Measurements from ENCODE around the gene PDE8A. TPM values are rescaled to one million over a fixed set of nuclear protein-coding genes. Genes with fewer than 3 reads are reported as not detected.

The PDE8A gene
- total RNA-seq, 3 donors from 2014 or later, result 45.1 to 60.5 (median 58.3) TPM

DNA sequence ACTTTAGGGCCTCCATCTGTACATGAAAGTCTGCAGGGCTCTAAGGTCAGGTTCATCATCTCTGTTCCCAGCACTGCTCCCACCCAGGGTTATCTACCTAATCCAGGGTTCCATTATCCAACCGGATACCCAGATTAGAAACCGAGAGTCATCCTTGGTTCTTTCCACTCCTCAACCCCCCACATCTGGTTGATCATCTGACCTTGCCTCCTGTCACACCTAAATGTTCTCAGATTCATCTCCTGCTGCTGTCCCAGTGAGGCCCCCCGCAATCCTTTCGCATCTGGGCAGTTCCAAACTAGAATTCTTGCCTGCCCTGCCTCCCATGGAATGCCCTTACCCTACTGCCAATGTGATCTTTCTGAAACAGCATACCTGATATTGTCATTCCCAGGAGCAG is 136.5 kb downstream of the PDE8A start:
- H3K36me3 ChIP-seq, result no peaks in the 10 kb centered on the region
- H3K27me3 ChIP-seq, result no peaks in the 10 kb centered on the region
- TF ChIP-seq POLR2A (IDR thresholded peaks at IDR 0.05), result no peak
- no peak for TF ChIP-seq CTCF (IDR thresholded peaks at IDR 0.05)
- TF ChIP-seq POLR2AphosphoS5 (IDR thresholded peaks at IDR 0.05), result no peak
- H3K4me3 ChIP-seq, result no peak overlapping the region
- intact Hi-C loops (cut with DNase I; ENCODE audit: low total_unique reads), result no loop called here
- DNase-seq (ENCODE audit: low spot score in 2 of 2), result no peak
- H3K9me3 ChIP-seq, result no peaks in the 10 kb centered on the region
- no peaks in the 10 kb centered on the region for H3K4me1 ChIP-seq
- no peak overlapping the region for H3K27ac ChIP-seq

DNA sequence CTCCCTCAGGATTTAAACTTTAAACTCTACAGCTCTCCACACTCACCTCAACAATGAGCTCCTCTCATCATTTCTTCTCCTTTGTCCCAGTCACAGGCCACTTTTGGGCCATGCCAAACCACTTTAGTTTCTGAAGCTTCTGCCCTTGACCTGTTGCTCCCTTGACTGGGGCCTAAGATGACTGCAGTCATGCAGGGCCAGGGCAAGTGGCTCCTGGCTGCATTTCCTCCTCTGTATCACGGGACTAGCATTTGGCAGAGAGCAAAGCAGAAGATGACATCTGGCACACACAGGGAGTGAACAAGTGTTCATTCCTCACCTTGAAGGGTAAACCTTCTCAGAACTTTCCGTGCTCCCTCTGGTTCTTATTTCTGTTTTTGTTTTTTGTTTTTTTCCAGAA is 136.9 kb downstream of the PDE8A start:
- H3K27ac ChIP-seq, result no peak overlapping the region
- no peaks in the 10 kb centered on the region for H3K27me3 ChIP-seq
- H3K9me3 ChIP-seq, result no peaks in the 10 kb centered on the region
- TF ChIP-seq POLR2A (IDR thresholded peaks at IDR 0.05) (no peak), CTCF (IDR thresholded peaks at IDR 0.05) (no peak)
- H3K36me3 ChIP-seq, result no peaks in the 10 kb centered on the region
- no peak for DNase-seq (ENCODE audit: low spot score in 2 of 2)
- no peak overlapping the region for H3K4me3 ChIP-seq
- intact Hi-C loops (cut with DNase I; ENCODE audit: low total_unique reads), result no loop called here
- H3K4me1 ChIP-seq, result no peaks in the 10 kb centered on the region

GRCh38 chr15:85120351-85121113 is 138.9 kb downstream of the PDE8A start:
- H3K9me3 ChIP-seq, result no peaks in the 10 kb centered on the region
- H3K36me3 ChIP-seq, result no peaks in the 10 kb centered on the region
- no peaks in the 10 kb centered on the region for H3K4me1 ChIP-seq
- no peaks in the 10 kb centered on the region for H3K27me3 ChIP-seq
- TF ChIP-seq POLR2AphosphoS5 (IDR thresholded peaks at IDR 0.05), result no peak
- TF ChIP-seq POLR2A (IDR thresholded peaks at IDR 0.05), result no peak
- no peak for TF ChIP-seq CTCF (IDR thresholded peaks at IDR 0.05)
- H3K4me3 ChIP-seq, result no peak overlapping the region
- no peak overlapping the region for H3K27ac ChIP-seq
- intact Hi-C loops (cut with DNase I; ENCODE audit: low total_unique reads), result no loop called here
- DNase-seq (ENCODE audit: low spot score in 2 of 2), result no peak

- no peaks in the 10 kb centered on the region for H3K36me3 ChIP-seq
- H3K4me3 ChIP-seq, result no peak overlapping the region
- no peaks in the 10 kb centered on the region for H3K4me1 ChIP-seq
- DNase-seq (ENCODE audit: low spot score in 2 of 2), result no peak
- TF ChIP-seq CTCF (IDR thresholded peaks at IDR 0.05) (no peak), POLR2AphosphoS5 (IDR thresholded peaks at IDR 0.05) (no peak), POLR2A (IDR thresholded peaks at IDR 0.05) (no peak)
- intact Hi-C loops (cut with DNase I; ENCODE audit: low total_unique reads), result no loop called here
- H3K27ac ChIP-seq, result no peak overlapping the region
- no peaks in the 10 kb centered on the region for H3K27me3 ChIP-seq
- no peaks in the 10 kb centered on the region for H3K9me3 ChIP-seq
Measured at GRCh38 chr15:85124173-85124572, 142.5 kb downstream of the PDE8A start.

DNA sequence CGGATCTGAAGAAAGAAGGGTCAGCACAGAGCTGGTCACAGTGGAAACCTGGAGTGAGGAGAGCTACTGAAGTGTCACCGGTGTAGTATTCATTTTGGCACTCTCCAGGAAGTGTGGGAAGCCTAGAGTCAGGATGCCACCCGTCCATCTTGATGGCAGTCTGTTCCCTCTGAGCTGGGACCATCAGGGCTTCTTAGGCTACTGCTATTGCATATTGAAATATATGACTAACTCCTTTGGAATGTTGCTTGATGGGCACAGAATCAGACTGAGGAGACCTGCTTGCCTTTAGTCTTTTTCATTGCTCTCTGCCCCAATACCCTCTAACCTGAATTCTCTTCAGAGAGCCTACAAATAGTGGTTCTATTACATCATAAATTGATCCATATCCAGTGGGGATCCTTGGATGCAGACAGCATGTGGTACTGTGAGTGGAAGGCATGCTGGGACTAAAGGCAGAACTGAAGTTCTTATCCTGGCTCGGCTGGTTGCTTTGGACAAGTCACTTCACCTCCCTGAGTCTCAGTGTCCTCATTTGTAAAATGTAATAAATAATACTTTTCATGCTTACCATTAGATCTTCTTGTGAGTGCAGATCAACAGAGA is 143.5 kb downstream of the PDE8A start:
- no peaks in the 10 kb centered on the region for H3K4me1 ChIP-seq
- no peak overlapping the region for H3K27ac ChIP-seq
- H3K4me3 ChIP-seq, result no peak overlapping the region
- H3K36me3 ChIP-seq, result no peaks in the 10 kb centered on the region
- H3K27me3 ChIP-seq, result no peaks in the 10 kb centered on the region
- intact Hi-C loops (cut with DNase I; ENCODE audit: low total_unique reads), result no loop called here
- TF ChIP-seq POLR2A (IDR thresholded peaks at IDR 0.05), result no peak
- no peak for TF ChIP-seq POLR2AphosphoS5 (IDR thresholded peaks at IDR 0.05)
- TF ChIP-seq CTCF (IDR thresholded peaks at IDR 0.05), result no peak
- H3K9me3 ChIP-seq, result no peaks in the 10 kb centered on the region
- no peak for DNase-seq (ENCODE audit: low spot score in 2 of 2)

Data from breast epithelium (tissue), 4 donors.